Fibroblast of mammary gland (primary cell): ENCODE measurements around the gene CAPRIN1.
A peak's percentile ranks its signal among the peaks of the same experiment; 100 is the strongest.

Source experiments
- DNase-seq: peaks from one replicate; pipeline ENCODE4 v3.0.0-alpha.2; 2010; ENCODE audit warnings: low read depth
- H3K4me3 ChIP-seq: 2 replicates; pipeline ENCODE4 v1.5.1; 2011; ENCODE audit warnings: low read depth, mild to moderate bottlenecking, low read length, moderate library complexity; ENCODE audit not compliant: control insufficient read depth
- TF ChIP-seq, protein P1 (sequence below): conservative IDR thresholded peaks from 2 replicates; pipeline ENCODE4 v1.5.1; 2011; ENCODE audit warnings: low read depth, low read length, inconsistent platforms; ENCODE audit not compliant: control insufficient read depth, insufficient read depth

The CAPRIN1 gene

DNA sequence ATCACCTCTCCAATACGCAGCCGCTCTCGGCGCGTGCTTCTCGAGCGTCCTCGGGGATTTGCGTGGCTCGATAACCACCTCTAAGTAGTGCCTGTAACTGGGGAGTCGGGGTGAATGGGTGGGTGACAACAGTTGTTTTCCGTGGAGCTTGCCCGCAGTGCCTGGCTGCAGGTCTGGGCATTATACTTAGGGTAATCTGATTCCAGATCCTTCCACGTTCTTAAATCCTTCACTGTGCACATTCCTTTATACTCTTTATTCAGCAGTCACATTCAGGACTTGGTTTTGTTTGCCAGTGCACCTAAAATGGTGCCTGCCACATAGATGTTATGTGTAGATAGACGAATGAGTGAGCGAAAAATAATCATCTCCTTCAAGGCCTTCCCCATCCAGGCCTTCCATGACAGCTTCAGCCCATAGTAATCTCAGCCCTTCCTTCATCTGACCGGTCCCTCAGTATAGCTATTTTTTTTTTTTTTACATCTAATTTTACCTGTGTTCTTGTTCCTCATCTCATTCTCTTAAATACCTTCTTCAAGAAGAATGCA is 54.5 kb downstream of the CAPRIN1 start:
- peak; percentile 23 for DNase-seq
- TF ChIP-seq, protein P1, sequence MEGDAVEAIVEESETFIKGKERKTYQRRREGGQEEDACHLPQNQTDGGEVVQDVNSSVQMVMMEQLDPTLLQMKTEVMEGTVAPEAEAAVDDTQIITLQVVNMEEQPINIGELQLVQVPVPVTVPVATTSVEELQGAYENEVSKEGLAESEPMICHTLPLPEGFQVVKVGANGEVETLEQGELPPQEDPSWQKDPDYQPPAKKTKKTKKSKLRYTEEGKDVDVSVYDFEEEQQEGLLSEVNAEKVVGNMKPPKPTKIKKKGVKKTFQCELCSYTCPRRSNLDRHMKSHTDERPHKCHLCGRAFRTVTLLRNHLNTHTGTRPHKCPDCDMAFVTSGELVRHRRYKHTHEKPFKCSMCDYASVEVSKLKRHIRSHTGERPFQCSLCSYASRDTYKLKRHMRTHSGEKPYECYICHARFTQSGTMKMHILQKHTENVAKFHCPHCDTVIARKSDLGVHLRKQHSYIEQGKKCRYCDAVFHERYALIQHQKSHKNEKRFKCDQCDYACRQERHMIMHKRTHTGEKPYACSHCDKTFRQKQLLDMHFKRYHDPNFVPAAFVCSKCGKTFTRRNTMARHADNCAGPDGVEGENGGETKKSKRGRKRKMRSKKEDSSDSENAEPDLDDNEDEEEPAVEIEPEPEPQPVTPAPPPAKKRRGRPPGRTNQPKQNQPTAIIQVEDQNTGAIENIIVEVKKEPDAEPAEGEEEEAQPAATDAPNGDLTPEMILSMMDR, result no peak
- peak overlapping the region; percentile 99 for H3K4me3 ChIP-seq

DNA sequence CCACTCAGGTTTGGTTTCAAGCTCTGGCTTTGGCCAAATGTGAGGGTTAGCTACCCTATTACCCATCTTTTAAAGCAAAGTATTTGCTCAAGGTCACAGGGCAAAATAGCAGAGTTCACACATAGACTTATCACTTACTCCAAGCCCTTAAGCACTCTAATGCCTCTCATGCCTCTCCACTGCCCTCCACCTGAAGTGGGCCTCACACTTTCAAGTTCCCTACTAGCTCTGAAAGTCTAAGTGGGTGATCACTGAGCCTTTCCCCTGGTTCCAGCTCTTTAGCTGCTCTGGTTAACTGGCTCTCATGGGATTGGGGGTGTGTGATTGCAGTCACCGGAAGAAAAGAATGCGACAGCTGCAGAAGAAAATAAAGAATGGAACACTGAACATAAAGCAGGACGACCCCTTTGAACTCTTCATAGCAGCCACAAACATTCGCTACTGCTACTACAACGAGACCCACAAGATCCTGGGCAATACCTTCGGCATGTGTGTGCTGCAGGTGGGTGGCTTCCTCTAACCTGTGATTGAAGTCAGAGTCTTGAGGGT is 60.3 kb downstream of the CAPRIN1 start:
- TF ChIP-seq, protein P1, result no peak
- no peak overlapping the region for H3K4me3 ChIP-seq
- DNase-seq, result no peak

- TF ChIP-seq, protein P1, result no peak
- H3K4me3 ChIP-seq, result no peak overlapping the region
- no peak for DNase-seq
Observed at GRCh38 chr11:34114014-34114413, 62.5 kb downstream of the CAPRIN1 start.

DNA sequence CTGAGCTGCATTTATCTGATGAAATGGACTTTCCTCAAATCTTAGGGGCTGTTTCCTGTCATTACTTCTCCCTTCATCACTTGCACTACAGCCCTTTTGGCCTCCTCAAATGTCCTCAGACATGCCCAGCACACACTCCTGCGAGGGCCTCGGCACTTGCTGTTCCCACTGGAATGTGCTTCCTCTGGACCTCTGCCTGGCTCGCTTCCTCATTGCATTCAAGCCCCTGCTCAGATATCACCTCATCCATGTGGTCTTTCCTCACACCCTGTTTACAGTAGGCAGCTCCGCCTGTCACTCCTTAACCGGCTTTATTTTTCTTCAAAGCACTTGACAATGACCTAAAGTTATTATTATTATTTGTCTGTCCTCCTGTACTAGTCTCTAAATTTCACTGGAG is 62.9 kb downstream of the CAPRIN1 start:
- TF ChIP-seq, protein P1, result no peak
- DNase-seq, result no peak
- H3K4me3 ChIP-seq, result no peak overlapping the region

- no peak overlapping the region for H3K4me3 ChIP-seq
- no peak for DNase-seq
- TF ChIP-seq, protein P1, result no peak
Observed at GRCh38 chr11:34120651-34121050, 69.1 kb downstream of the CAPRIN1 start.

DNA sequence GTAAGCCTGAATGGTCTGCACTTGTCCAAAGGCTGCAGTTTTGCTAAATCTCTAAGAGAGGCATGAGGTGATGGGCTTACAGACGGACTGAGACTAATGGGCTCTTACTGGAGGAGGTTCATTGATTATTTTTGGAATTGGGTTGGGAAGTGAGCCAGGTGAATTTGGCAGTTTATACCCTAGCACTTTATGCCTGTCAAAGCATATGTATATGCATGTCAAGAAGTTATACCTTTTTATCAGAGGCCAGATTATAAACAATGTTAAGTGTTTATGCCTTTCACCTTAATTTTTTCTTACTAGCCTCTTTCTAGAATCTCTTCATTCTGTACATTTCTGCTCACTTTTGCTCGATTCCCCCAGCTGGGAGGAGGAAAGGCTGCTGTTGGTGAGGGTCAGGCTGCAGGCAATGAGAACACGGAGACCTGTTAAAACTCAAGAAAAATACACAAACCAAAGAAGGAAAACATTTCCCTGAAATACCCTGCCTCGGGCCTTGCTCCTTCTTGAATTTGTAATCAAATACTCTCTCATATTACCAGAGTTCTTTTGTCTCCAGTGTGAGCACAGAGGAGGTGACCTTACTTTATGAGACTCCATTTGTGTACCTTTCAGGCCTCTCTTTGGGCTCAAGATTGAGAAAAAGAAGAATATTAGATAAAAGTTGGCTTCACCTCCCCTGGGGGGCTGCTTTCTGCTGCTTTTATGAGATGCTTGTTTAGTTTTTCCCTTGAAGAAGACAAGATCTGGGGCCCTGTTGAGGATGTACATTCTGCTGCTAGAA is 73.5 kb downstream of the CAPRIN1 start:
- DNase-seq, result no peak
- H3K4me3 ChIP-seq, result no peak overlapping the region
- TF ChIP-seq, protein P1, result no peak
